PC-9 (cell line): ENCODE data around the gene LIF.

ENCODE experiments used
- EZH2 ChIP-seq: fragments of 200-600 bp; sonication (generic); IDR thresholded peaks from 2 replicates; pipeline ENCODE4 v1.8.0; 2017; ENCODE audit warnings: antibody characterized with exemption, low read depth
- TF ChIP-seq, protein P1 (sequence below): fragments of 200-600 bp; sonication (generic); conservative IDR thresholded peaks from 2 replicates; pipeline ENCODE4 v1.6.1; 2017; ENCODE audit warnings: mixed run types, antibody characterized with exemption, mild to moderate bottlenecking, moderate library complexity

- TF ChIP-seq, protein P1, sequence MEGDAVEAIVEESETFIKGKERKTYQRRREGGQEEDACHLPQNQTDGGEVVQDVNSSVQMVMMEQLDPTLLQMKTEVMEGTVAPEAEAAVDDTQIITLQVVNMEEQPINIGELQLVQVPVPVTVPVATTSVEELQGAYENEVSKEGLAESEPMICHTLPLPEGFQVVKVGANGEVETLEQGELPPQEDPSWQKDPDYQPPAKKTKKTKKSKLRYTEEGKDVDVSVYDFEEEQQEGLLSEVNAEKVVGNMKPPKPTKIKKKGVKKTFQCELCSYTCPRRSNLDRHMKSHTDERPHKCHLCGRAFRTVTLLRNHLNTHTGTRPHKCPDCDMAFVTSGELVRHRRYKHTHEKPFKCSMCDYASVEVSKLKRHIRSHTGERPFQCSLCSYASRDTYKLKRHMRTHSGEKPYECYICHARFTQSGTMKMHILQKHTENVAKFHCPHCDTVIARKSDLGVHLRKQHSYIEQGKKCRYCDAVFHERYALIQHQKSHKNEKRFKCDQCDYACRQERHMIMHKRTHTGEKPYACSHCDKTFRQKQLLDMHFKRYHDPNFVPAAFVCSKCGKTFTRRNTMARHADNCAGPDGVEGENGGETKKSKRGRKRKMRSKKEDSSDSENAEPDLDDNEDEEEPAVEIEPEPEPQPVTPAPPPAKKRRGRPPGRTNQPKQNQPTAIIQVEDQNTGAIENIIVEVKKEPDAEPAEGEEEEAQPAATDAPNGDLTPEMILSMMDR: no peak
- TF ChIP-seq EZH2: no peak
Observed at GRCh38 chr22:30233582-30233981, 13.0 kb downstream of the LIF start.
